Coronary artery (tissue), 2 donors: ENCODE data around the gene DYNC1LI1.

Source experiments
- DNase-seq: peaks from one replicate; pipeline ENCODE4 v3.0.0-alpha.2; 2017; ENCODE audit warnings: low spot score
- H3K27ac ChIP-seq, 2 donors: fragments of 200-600 bp; sonication (generic); one replicate each; pipeline ENCODE4 v1.5.1; 2016 to 2019
- H3K4me3 ChIP-seq: fragments of 200-600 bp; sonication (generic); 2 replicates; pipeline ENCODE4 v1.5.1; 2016; ENCODE audit warnings: mild to moderate bottlenecking, moderate library complexity
- TF ChIP-seq, protein P1 (sequence below): fragments of 200-600 bp; sonication (generic); IDR thresholded peaks from one replicate; pipeline ENCODE4 v1.5.1; 2019; ENCODE audit warnings: antibody characterized with exemption

The DYNC1LI1 gene

DNA sequence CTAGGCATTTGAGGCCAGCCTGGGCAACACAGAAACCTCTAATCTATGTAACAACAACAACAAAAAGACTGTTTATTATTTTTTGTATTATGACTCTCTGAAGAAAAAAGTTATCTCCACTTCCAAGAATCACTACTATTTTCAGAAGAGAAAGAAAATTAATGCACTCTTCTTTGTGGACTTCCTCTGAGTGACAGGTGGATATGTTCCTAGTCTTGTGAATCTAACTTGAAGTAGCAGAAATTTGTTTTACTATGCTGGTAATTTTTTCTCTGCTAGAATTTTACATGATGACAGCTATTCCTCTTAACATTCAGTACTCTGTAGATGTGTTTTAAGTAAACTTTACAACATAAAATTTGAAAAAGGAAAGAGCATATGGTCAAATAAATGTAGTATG is 16.7 kb downstream of the DYNC1LI1 start:
- no peak for DNase-seq
- Histone ChIP-seq H3K27ac (no peak overlapping the region), H3K4me3 (no peak overlapping the region)
- TF ChIP-seq, protein P1, sequence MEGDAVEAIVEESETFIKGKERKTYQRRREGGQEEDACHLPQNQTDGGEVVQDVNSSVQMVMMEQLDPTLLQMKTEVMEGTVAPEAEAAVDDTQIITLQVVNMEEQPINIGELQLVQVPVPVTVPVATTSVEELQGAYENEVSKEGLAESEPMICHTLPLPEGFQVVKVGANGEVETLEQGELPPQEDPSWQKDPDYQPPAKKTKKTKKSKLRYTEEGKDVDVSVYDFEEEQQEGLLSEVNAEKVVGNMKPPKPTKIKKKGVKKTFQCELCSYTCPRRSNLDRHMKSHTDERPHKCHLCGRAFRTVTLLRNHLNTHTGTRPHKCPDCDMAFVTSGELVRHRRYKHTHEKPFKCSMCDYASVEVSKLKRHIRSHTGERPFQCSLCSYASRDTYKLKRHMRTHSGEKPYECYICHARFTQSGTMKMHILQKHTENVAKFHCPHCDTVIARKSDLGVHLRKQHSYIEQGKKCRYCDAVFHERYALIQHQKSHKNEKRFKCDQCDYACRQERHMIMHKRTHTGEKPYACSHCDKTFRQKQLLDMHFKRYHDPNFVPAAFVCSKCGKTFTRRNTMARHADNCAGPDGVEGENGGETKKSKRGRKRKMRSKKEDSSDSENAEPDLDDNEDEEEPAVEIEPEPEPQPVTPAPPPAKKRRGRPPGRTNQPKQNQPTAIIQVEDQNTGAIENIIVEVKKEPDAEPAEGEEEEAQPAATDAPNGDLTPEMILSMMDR, result no peak

DNA sequence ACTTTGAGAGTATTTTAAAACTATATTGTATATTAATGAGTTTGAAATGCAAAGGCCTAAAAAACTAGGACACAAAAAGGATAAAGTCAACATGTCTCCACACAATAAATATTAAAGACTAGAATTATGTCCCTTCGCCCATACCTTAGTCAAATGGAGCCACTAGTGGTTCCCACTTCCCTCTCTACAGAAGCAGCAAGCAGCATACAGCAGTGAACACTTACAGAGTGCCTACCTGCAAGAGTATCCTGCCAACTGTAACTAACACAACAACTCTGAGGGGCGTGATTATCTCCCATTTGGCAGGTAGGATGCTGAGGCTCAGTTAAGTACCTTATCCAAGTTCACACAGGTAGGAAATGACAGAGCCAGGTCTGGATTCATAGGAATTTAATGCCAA is 17.2 kb downstream of the DYNC1LI1 start:
- Histone ChIP-seq H3K27ac (no peak overlapping the region), H3K4me3 (no peak overlapping the region)
- TF ChIP-seq, protein P1, result no peak
- no peak for DNase-seq

DNA sequence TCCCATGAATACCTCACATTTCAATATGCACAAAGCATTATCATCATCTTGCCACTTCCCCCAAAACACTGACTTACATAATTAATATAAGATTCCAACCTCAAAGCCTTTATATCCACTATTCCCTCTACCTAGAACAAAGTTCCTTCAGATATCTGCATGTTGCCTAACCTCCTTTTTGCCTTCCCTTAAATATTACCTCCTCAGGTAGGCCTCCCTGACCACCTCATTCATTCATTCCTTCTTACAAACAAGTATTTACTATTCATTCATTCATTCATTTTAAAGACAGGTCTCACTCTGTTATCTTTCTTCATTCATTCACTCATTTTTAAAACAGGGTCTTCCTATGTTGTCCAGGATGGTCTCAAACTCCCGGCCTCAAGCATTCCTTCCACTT is 18.6 kb downstream of the DYNC1LI1 start:
- Histone ChIP-seq H3K4me3 (no peak overlapping the region), H3K27ac (no peak overlapping the region)
- no peak for DNase-seq
- TF ChIP-seq, protein P1, result no peak

DNA sequence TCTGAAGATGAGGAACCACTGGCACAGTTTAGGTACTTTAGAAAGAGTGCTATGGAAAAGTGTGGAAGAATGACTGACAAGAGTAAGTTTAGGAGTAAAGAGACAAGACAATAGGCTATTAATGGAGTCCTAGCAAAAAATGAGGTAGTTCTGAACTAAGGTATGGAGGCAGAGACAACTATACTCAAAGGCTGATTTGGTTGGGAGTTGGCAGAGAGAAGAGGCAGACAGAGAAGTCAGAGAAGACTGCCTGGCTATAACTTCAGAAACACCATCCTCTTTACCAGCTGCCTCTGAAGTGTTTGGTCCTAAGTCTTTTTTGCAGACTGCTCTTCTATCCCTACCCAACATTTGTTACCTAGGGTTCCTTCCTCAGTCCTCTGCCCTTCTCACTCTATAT is 19.2 kb downstream of the DYNC1LI1 start:
- no peak for DNase-seq
- TF ChIP-seq, protein P1, result no peak
- Histone ChIP-seq H3K27ac (no peak overlapping the region), H3K4me3 (no peak overlapping the region)

DNA sequence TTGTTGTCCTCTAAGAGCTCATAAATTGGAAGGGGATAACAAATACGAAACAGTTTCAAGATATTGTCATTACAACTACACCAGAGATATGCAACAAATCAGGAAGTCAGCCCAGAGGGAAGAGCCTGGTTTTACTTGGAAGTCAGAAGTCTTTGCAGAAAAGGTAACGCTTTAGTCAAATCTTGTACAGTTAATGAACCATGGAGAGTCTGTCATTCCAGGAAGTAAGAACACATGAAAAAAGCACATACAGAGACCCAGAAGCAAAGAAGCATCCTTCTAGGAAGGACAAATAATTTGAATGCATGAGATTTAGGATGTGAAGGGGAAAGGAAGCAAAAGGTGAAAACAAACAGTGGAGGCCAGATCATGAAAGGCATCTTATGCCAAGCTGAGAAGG is 19.6 kb downstream of the DYNC1LI1 start:
- DNase-seq, result no peak
- H3K4me3 ChIP-seq, result no peak overlapping the region
- TF ChIP-seq, protein P1, result no peak
- no peak overlapping the region for H3K27ac ChIP-seq

DNA sequence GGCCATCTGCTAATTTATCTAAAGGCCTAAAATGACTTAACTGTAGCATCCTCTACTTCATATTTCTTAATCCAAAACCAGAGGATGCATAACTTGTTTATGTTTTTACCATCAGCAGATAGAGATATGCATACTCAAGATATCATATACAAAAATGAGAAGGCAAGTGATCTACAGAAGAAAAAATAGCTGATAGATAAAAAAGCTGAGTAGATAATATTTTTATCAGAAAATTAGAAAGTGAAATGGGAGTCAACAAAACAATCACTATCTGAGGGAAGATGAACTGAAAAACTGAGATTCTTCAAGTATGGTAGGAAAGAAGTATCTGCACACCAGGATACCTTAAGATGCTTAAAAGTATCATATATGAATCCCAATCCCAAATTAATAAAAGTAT is 25.4 kb downstream of the DYNC1LI1 start:
- TF ChIP-seq, protein P1, result no peak
- Histone ChIP-seq H3K27ac (no peak overlapping the region), H3K4me3 (no peak overlapping the region)
- no peak for DNase-seq

DNA sequence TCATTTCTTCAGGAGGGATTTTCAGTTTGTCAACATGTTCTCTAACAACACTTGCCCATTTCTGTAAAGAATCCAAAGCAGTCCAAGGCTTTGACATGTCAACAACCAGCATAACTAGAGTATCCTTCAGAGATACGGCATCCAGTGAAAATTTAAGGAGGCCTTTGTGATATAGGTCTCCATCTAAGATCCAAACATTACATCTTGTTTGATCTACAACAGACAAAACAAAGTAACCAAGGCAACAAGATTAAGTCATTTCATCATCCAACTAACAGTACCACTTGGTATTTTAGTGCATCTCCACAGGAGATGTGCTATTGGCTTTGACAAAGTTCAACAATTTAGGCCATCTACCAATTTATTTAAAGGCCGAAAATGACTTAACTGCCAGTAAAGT is 25.8 kb downstream of the DYNC1LI1 start:
- TF ChIP-seq, protein P1, result no peak
- no peak overlapping the region for H3K4me3 ChIP-seq
- DNase-seq, result no peak
- H3K27ac ChIP-seq, result no peak overlapping the region
